Measurements from ENCODE around the gene TRPC1. TPM values are rescaled to one million over a fixed set of nuclear protein-coding genes. Genes with fewer than 3 reads are reported as not detected.
A peak's percentile ranks its signal among the peaks of the same experiment; 100 is the strongest.

The TRPC1 gene
- total and polyA plus RNA-seq, 8 donors: 1.2 to 28.8 (median 2.7) TPM

- DNase-seq: no peak
- Histone ChIP-seq H3K4me3 (no peak overlapping the region), H3K27me3 (no peaks in the 10 kb centered on the region), H3K27ac (no peak overlapping the region), H3K36me3 (no peaks in the 10 kb centered on the region), H3K9me3 (no peaks in the 10 kb centered on the region), H3K4me1 (peaks cover 0 to 18% (median 3%) of the 10 kb centered on the region in 4 donors)
- TF ChIP-seq, protein P1, sequence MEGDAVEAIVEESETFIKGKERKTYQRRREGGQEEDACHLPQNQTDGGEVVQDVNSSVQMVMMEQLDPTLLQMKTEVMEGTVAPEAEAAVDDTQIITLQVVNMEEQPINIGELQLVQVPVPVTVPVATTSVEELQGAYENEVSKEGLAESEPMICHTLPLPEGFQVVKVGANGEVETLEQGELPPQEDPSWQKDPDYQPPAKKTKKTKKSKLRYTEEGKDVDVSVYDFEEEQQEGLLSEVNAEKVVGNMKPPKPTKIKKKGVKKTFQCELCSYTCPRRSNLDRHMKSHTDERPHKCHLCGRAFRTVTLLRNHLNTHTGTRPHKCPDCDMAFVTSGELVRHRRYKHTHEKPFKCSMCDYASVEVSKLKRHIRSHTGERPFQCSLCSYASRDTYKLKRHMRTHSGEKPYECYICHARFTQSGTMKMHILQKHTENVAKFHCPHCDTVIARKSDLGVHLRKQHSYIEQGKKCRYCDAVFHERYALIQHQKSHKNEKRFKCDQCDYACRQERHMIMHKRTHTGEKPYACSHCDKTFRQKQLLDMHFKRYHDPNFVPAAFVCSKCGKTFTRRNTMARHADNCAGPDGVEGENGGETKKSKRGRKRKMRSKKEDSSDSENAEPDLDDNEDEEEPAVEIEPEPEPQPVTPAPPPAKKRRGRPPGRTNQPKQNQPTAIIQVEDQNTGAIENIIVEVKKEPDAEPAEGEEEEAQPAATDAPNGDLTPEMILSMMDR (IDR thresholded peaks at IDR 0.05): no peak
- TF ChIP-seq POLR2AphosphoS5 (IDR thresholded peaks at IDR 0.05) (no peak), POLR2A (IDR thresholded peaks at IDR 0.05) (no peak), EP300 (IDR thresholded peaks at IDR 0.05) (no peak)
- intact Hi-C loops (cut with DNase I; ENCODE audit: low total_unique reads): no loop called here
- WGBS, 5 donors: 90 to 98% (median 95%) methylated on average over 3 of the region's 3 CpGs
Measured at GRCh38 chr3:142849148-142849547, 125.3 kb downstream of the TRPC1 start.

GRCh38 chr3:142850395-142851023 is 126.7 kb downstream of the TRPC1 start:
- Histone ChIP-seq H3K4me3 (no peak overlapping the region), H3K4me1 (peaks cover 0 to 18% (median 3%) of the 10 kb centered on the region in 4 donors), H3K27ac (no peak overlapping the region), H3K9me3 (no peaks in the 10 kb centered on the region), H3K27me3 (no peaks in the 10 kb centered on the region), H3K36me3 (no peaks in the 10 kb centered on the region)
- TF ChIP-seq POLR2AphosphoS5 (IDR thresholded peaks at IDR 0.05) (peak in 2 of 3 donors; percentile 21 to 45), EP300 (IDR thresholded peaks at IDR 0.05) (no peak)
- intact Hi-C loops (cut with DNase I; ENCODE audit: low total_unique reads): no loop called here
- WGBS, 5 donors: 17 to 37% (median 24%) methylated on average over 2 of the region's 2 CpGs
- DNase-seq: peak; percentile 42 to 48

- WGBS, 5 donors: 78 to 88% (median 83%) methylated on average over 4 of the region's 4 CpGs
- intact Hi-C loops (cut with DNase I; ENCODE audit: low total_unique reads): no loop called here
- Histone ChIP-seq H3K4me1 (peaks cover 0 to 18% (median 3%) of the 10 kb centered on the region in 4 donors), H3K9me3 (no peaks in the 10 kb centered on the region), H3K27me3 (no peaks in the 10 kb centered on the region), H3K4me3 (no peak overlapping the region), H3K36me3 (no peaks in the 10 kb centered on the region), H3K27ac (no peak overlapping the region)
- DNase-seq: no peak
- TF ChIP-seq, protein P1 (IDR thresholded peaks at IDR 0.05): no peak
- TF ChIP-seq EP300 (IDR thresholded peaks at IDR 0.05) (no peak), POLR2A (IDR thresholded peaks at IDR 0.05) (no peak), POLR2AphosphoS5 (IDR thresholded peaks at IDR 0.05) (no peak)
Measured at GRCh38 chr3:142852009-142852408, 128.2 kb downstream of the TRPC1 start.

- peak; percentile 32 to 68 for DNase-seq
- Histone ChIP-seq H3K4me1 (peaks cover 0 to 18% (median 3%) of the 10 kb centered on the region in 4 donors), H3K4me3 (no peak overlapping the region), H3K27me3 (no peaks in the 10 kb centered on the region), H3K9me3 (no peaks in the 10 kb centered on the region), H3K36me3 (no peaks in the 10 kb centered on the region), H3K27ac (no peak overlapping the region)
- intact Hi-C loops (cut with DNase I; ENCODE audit: low total_unique reads): no loop called here
- no peak for TF ChIP-seq POLR2AphosphoS5 (IDR thresholded peaks at IDR 0.05)
- TF ChIP-seq, protein P1 (IDR thresholded peaks at IDR 0.05): no peak
- no peak for TF ChIP-seq EP300 (IDR thresholded peaks at IDR 0.05)
- TF ChIP-seq POLR2A (IDR thresholded peaks at IDR 0.05): no peak
- 24 to 32% (median 25%) methylated on average over 10 of the region's 10 CpGs for WGBS, 5 donors
Measured at GRCh38 chr3:142853270-142854168, 129.7 kb downstream of the TRPC1 start.

Measured in stomach (tissue), 9 donors.